ENCODE measurements around the gene SRGAP1. TPM values are rescaled to one million over a fixed set of nuclear protein-coding genes. Genes with fewer than 3 reads are reported as not detected.
A peak's percentile ranks its signal among the peaks of the same experiment; 100 is the strongest.

Gene SRGAP1
- polyA plus RNA-seq, 4 donors: 13.1 to 26.5 (median 21.6) TPM

- no peak for DNase-seq (ENCODE audit: low read depth in 4 of 4, low spot score in 3 of 4)
Measured at GRCh38 chr12:63900922-63901793, 56.7 kb downstream of the SRGAP1 start.

DNA sequence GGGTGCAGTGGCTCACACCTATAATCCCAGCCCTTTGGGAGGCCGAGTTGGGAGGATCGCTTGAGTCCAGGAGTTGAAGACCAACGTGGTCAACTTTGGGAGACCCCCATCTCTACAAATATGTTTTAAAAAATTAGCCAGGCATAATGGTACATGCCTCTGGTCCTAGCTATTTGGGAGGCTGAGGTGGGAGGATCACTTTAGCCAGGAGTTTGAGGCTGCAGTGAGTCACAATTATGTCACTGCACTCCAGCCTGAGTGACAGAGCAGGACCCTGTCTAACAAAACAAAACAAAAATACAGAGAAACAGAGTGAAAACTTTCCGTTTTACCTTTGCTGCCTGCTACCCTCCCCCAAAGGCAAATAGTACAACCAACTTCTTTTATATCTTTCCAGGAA is 60.2 kb downstream of the SRGAP1 start:
- DNase-seq (ENCODE audit: low read depth in 4 of 4, low spot score in 3 of 4): no peak

GRCh38 chr12:63905544-63905943 is 61.0 kb downstream of the SRGAP1 start:
- DNase-seq (ENCODE audit: low read depth in 4 of 4, low spot score in 3 of 4): no peak

- no peak for DNase-seq (ENCODE audit: low read depth in 4 of 4, low spot score in 3 of 4)
Measured at GRCh38 chr12:63906876-63907275, 62.4 kb downstream of the SRGAP1 start.

- DNase-seq (ENCODE audit: low read depth in 4 of 4, low spot score in 3 of 4): no peak
Measured at GRCh38 chr12:63907561-63907960, 63.1 kb downstream of the SRGAP1 start.

DNA sequence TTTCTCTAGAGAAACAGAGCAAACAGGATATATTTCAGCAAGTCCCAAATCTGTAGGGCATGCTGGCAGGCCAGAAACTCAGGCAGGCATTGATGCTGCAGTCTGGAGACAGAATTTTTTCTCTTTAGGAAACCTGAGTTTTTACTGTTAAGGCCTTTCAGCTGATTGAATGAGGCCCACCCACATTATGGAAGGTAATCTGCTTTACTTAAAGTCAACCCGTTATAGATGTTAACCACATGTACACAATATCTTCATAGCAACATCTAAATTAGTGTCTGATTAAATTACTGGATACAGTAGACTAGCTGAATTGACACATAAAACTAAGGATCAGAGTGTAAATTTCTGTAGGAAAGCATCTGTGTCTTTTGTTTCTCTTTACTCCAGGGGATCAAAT is 65.2 kb downstream of the SRGAP1 start:
- no peak for DNase-seq (ENCODE audit: low read depth in 4 of 4, low spot score in 3 of 4)

- DNase-seq (ENCODE audit: low read depth in 4 of 4, low spot score in 3 of 4): no peak
Measured at GRCh38 chr12:63911341-63911740, 66.8 kb downstream of the SRGAP1 start.

DNA sequence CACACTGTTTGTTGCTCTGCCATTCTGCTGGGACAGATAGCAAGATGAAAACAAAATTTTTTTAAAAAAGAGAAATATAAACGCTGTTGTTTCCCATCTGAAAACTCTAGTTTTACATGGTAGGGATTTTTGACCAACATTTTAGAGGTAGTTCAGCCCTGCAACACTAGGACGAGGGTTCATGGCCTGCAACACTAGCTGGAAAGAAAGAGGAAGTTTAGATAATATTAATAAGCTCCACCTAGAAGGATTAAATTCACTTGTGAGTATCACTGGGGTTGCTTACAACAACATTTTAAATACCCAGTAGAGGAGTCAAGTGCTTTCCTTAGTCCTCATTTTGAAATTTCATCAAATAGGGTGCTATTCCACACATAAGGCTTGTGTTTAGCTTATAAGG is 68.2 kb downstream of the SRGAP1 start:
- no peak for DNase-seq (ENCODE audit: low read depth in 4 of 4, low spot score in 3 of 4)

GRCh38 chr12:63913929-63914328 is 69.4 kb downstream of the SRGAP1 start:
- DNase-seq (ENCODE audit: low read depth in 4 of 4, low spot score in 3 of 4): no peak

DNA sequence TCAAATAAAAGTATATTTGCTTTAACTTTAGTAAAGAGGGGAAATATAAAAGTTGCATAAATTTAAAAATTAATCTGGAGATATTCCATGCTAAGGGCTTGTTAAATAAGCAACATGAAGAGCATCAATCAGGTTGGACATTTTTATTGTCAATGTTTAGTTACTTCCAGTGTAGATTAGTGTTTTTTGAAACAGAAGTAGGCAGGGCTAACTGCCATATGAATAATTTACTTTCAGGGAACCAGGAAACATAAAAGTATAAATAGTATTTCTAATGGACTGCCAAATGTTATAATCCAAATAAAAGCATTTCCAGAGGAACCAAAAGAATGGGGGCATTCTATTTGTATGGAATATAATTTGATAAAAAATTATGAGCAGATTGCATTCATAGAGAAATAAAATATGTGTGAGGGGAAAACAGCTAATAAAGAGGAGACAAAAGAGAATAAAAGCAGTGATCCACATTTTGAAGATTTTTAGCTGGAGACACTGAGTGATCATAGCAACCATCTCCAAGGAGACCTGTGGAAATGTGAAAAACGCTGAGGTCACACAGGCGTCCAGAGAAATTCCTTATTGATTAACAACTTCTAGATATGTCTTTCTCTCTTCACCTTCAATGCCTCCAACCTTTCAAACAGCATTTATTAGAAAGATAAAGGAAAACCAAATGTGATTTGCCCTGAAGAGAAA is 70.8 kb downstream of the SRGAP1 start:
- no peak for DNase-seq (ENCODE audit: low read depth in 4 of 4, low spot score in 3 of 4)

DNA sequence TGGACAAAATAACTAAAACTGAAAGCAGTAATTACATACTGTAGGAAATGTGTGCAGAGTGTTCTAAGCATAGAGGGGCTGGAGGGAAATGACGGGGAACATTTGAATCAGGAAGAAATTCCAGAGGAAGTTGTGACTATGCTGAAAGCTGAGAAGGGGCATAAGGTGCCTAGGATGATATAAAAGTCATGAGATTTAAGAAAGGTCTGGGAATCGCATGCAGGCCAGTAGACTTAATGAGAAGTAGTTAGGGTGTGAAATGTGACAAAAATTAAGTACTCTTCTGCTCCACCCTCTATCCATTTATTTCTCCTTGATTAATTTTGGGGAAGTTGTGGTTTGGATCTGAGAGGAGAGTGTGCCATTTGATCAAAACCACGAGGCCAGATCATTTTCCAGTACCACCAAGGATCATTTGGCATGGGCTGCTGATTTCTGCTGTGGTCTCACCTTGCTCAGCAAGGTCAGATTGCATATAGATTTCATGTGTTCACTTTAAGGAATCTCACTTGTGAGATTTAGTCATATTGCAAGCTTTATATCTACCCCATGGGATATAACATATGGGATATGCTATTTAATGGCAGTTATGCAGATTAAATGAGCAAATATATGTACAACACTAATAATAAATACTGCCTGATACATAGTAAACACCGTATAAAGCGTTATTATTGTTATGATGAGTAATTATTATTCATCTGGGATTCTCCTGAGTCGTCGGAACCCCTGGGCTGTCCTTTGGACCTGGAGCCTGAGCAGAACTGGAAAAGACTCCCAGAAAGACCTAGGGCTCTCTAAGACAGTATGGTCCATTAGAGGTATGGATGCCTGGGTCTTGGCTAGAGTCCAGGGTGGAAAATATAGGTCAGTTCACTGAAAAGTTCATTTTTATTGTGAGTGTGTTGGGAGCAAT is 72.3 kb downstream of the SRGAP1 start:
- no peak for DNase-seq (ENCODE audit: low read depth in 4 of 4, low spot score in 3 of 4)

GRCh38 chr12:63917477-63917862 is 73.0 kb downstream of the SRGAP1 start:
- DNase-seq (ENCODE audit: low read depth in 4 of 4, low spot score in 3 of 4): no peak

- DNase-seq (ENCODE audit: low read depth in 4 of 4, low spot score in 3 of 4): peak in 3 of 4 donors; percentile 46 to 61 (median 52)
Measured at GRCh38 chr12:63917864-63918799, 73.6 kb downstream of the SRGAP1 start.

DNA sequence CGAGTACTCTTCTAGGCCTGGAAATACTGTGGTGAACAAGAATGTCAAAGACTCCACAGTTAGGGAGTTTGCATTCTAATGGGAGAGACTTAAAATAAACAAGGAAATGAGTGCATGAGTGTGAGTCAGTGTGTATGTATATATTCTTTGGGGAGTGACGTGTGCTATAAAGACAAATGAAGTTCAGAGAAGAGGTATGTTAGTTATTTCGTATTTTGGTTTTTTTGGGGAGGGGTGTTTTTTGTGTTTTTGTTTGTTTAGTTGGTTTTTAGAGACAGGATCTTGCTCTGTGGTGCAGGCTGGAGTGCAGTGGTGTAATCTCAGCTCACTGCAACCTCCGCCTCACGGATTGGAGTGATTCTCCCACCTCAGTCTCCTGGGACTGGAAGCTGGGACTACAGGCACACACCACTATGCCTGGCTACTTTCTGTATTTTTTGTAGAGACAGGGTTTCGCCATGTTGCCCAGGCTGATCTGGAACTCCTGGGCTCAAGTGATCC is 74.3 kb downstream of the SRGAP1 start:
- no peak for DNase-seq (ENCODE audit: low read depth in 4 of 4, low spot score in 3 of 4)

- no peak for DNase-seq (ENCODE audit: low read depth in 4 of 4, low spot score in 3 of 4)
Measured at GRCh38 chr12:63919756-63920155, 75.3 kb downstream of the SRGAP1 start.

DNA sequence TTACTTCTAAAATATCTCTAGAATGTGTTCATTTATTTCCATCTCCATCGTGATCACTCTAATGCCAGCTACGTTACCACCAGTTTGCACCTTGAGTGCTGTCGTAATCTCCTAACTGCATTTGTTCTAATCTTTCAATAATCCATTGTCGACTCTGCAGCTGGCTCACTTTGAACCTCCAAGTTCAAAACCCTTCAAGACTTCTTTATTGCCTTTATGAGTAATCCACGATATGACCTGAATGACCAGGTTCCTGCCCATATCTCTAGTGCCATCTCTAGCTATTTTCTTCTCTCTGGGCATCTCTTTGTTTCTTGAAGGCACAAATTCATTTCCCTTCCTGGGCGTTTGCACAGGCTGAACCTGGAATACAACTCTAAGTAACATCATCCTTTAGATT is 76.7 kb downstream of the SRGAP1 start:
- DNase-seq (ENCODE audit: low read depth in 4 of 4, low spot score in 3 of 4): no peak

GRCh38 chr12:63922474-63922873 is 78.0 kb downstream of the SRGAP1 start:
- no peak for DNase-seq (ENCODE audit: low read depth in 4 of 4, low spot score in 3 of 4)

- DNase-seq (ENCODE audit: low read depth in 4 of 4, low spot score in 3 of 4): no peak
Measured at GRCh38 chr12:63924781-63925180, 80.3 kb downstream of the SRGAP1 start.

DNA sequence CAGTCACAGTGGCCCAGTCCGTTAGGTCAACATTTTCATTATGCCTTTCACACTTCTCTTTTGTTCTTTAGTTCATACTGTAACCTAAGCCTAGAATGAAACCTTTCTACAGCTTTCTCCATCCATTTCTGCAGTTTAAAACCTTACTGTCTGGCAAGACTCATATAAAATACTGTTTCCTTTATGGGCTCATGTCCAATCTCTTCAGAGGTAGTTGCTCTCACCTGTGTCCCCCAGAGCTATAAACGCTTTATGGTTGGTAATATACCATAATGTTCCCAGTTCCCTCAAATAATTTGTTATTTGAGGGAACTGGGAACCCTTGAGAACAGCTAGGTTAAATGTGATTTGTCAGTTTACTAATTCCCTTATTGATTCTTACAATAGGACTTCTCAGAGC is 83.0 kb downstream of the SRGAP1 start:
- no peak for DNase-seq (ENCODE audit: low read depth in 4 of 4, low spot score in 3 of 4)

- no peak for DNase-seq (ENCODE audit: low read depth in 4 of 4, low spot score in 3 of 4)
Measured at GRCh38 chr12:63928305-63928704, 83.8 kb downstream of the SRGAP1 start.
